ENCODE results near the gene KCNK2.

The KCNK2 gene, protein sequence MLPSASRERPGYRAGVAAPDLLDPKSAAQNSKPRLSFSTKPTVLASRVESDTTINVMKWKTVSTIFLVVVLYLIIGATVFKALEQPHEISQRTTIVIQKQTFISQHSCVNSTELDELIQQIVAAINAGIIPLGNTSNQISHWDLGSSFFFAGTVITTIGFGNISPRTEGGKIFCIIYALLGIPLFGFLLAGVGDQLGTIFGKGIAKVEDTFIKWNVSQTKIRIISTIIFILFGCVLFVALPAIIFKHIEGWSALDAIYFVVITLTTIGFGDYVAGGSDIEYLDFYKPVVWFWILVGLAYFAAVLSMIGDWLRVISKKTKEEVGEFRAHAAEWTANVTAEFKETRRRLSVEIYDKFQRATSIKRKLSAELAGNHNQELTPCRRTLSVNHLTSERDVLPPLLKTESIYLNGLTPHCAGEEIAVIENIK

GRCh38 chr1:215082532-215083382, at the start of gene KCNK2:
KCNK2 (plus strand) TSS chr1:215082737; CDS start chr1:215083386, 649 bp downstream.
- Histone ChIP-seq H3K4me3 (replicated peaks; ENCODE audit: low read depth, low read length) (no peak within 1 kb of the TSS), H3K36me3 (ENCODE audit: control insufficient read depth, insufficient read depth, low read length) (no peaks in the 10 kb centered on the region), H3K27me3 (replicated peaks; ENCODE audit: control insufficient read depth, insufficient read depth, low read length) (peaks cover 3% of the 10 kb centered on the region)
- TF ChIP-seq, protein P1, sequence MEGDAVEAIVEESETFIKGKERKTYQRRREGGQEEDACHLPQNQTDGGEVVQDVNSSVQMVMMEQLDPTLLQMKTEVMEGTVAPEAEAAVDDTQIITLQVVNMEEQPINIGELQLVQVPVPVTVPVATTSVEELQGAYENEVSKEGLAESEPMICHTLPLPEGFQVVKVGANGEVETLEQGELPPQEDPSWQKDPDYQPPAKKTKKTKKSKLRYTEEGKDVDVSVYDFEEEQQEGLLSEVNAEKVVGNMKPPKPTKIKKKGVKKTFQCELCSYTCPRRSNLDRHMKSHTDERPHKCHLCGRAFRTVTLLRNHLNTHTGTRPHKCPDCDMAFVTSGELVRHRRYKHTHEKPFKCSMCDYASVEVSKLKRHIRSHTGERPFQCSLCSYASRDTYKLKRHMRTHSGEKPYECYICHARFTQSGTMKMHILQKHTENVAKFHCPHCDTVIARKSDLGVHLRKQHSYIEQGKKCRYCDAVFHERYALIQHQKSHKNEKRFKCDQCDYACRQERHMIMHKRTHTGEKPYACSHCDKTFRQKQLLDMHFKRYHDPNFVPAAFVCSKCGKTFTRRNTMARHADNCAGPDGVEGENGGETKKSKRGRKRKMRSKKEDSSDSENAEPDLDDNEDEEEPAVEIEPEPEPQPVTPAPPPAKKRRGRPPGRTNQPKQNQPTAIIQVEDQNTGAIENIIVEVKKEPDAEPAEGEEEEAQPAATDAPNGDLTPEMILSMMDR (IDR thresholded peaks at IDR 0.05; ENCODE audit: insufficient read depth, low read length, poor library complexity, severe bottlenecking): no peak
- DNase-seq (ENCODE audit: extremely low read depth, insufficient read length): no peak

DNA sequence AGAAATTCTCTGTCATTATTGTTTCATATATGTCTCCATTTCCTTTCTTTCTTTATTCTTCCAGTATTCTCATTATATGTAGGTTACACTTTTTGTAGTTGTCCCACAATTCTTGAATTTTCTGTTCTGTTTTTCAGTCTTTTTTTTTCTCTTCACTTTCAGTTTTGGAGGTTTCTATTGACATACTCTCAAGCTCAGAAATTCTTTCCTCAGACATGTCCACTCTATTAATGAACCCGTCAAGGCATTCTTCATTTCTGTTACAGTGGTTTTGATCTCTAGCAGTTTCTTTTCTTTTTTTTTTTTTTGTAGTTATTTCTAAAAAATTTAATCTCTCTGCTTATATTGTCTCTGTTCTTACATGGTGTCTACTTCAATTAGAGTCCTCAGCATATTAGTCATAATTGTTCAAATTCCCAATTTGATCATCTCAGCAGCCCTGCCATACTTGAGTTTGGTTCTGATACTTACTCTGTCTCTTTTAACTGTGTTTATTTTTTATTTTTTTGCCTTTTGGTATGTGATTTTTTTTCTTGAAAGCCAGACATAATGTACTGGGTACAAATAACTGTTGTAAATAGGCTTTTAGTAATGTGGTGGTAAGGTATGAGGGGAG, 49.5 kb upstream of the KCNK2 start:
- Histone ChIP-seq H3K27me3 (replicated peaks; ENCODE audit: control insufficient read depth, insufficient read depth, low read length) (no peaks in the 10 kb centered on the region), H3K4me3 (replicated peaks; ENCODE audit: low read depth, low read length) (no peak overlapping the region), H3K36me3 (ENCODE audit: control insufficient read depth, insufficient read depth, low read length) (no peaks in the 10 kb centered on the region)
- TF ChIP-seq, protein P1 (IDR thresholded peaks at IDR 0.05; ENCODE audit: insufficient read depth, low read length, poor library complexity, severe bottlenecking): no peak
- DNase-seq (ENCODE audit: extremely low read depth, insufficient read length): no peak

GRCh38 chr1:215040190-215040589, 42.3 kb upstream of the KCNK2 start:
- H3K4me3 ChIP-seq (replicated peaks; ENCODE audit: low read depth, low read length): no peak overlapping the region
- DNase-seq (ENCODE audit: extremely low read depth, insufficient read length): no peak
- TF ChIP-seq, protein P1 (IDR thresholded peaks at IDR 0.05; ENCODE audit: insufficient read depth, low read length, poor library complexity, severe bottlenecking): no peak

GRCh38 chr1:215043401-215043800, 39.1 kb upstream of the KCNK2 start:
- TF ChIP-seq, protein P1 (IDR thresholded peaks at IDR 0.05; ENCODE audit: insufficient read depth, low read length, poor library complexity, severe bottlenecking): no peak
- H3K27me3 ChIP-seq (replicated peaks; ENCODE audit: control insufficient read depth, insufficient read depth, low read length): no peaks in the 10 kb centered on the region
- no peak for DNase-seq (ENCODE audit: extremely low read depth, insufficient read length)
- H3K4me3 ChIP-seq (replicated peaks; ENCODE audit: low read depth, low read length): no peak overlapping the region
- H3K36me3 ChIP-seq (ENCODE audit: control insufficient read depth, insufficient read depth, low read length): no peaks in the 10 kb centered on the region

More at GRCh38 chr1:215040190-215040589, 42.3 kb upstream of the KCNK2 start:
- Histone ChIP-seq H3K27me3 (replicated peaks; ENCODE audit: control insufficient read depth, insufficient read depth, low read length) (no peaks in the 10 kb centered on the region), H3K36me3 (ENCODE audit: control insufficient read depth, insufficient read depth, low read length) (no peaks in the 10 kb centered on the region)

- Histone ChIP-seq H3K27me3 (replicated peaks; ENCODE audit: control insufficient read depth, insufficient read depth, low read length) (no peaks in the 10 kb centered on the region), H3K36me3 (ENCODE audit: control insufficient read depth, insufficient read depth, low read length) (no peaks in the 10 kb centered on the region), H3K4me3 (replicated peaks; ENCODE audit: low read depth, low read length) (no peak overlapping the region)
- DNase-seq (ENCODE audit: extremely low read depth, insufficient read length): no peak
- TF ChIP-seq, protein P1 (IDR thresholded peaks at IDR 0.05; ENCODE audit: insufficient read depth, low read length, poor library complexity, severe bottlenecking): no peak
Measured at GRCh38 chr1:215044151-215044550, 38.4 kb upstream of the KCNK2 start.

Measured in GM06990 (cell line).